Stimulated activated naive CD8-positive, alpha-beta T cell treated with anti-CD3 and anti-CD28 coated beads, Interleukin-15, amount 100 ng/mL, for 72 hours (primary cell): ENCODE data around the gene ANKRD17.
"Not testable (repeated sequence)": the region's sequence is repeated elsewhere in the genome, so short reads cannot be mapped to it uniquely, and the experiment has no call there.

Experiments
- ATAC-seq: fragments of 150-1000 bp; cut with Tn5 transposase; 2 replicates; pipeline ENCODE4 v1.10.0; 2021; ENCODE audit warnings: mild to moderate bottlenecking, moderate library complexity
- DNase-seq, 2 donors: peaks; one replicate each; pipeline ENCODE4 v3.0.0; 2021 to 2022
- H3K27ac Mint-ChIP-seq, 2 donors: one replicate each; pipeline ENCODE4 v1.8.0; 2022; ENCODE audit warnings: mild to moderate bottlenecking in 2 of 2, mixed read lengths in 2 of 2, moderate library complexity in 2 of 2
- H3K27me3 Mint-ChIP-seq: one replicate; pipeline ENCODE4 v1.8.0; 2022; ENCODE audit warnings: mixed read lengths
- H3K4me1 Mint-ChIP-seq: one replicate; pipeline ENCODE4 v1.8.0; 2022; ENCODE audit warnings: mild to moderate bottlenecking, mixed read lengths
- H3K4me3 Mint-ChIP-seq, 2 donors: one replicate each; pipeline ENCODE4 v1.8.0; 2022; ENCODE audit warnings: mild to moderate bottlenecking in 2 of 2, mixed read lengths in 2 of 2, moderate library complexity in 1 of 2
- H3K9me3 Mint-ChIP-seq, 2 donors: one replicate each; pipeline ENCODE4 v1.8.0; 2022; ENCODE audit warnings: mixed read lengths in 2 of 2

Gene ANKRD17

GRCh38 chr4:73223258-73223650 lies 35.3 kb downstream of the ANKRD17 start:
- H3K27ac Mint-ChIP-seq = no peak overlapping the region

GRCh38 chr4:73222466-73223257 lies 35.9 kb downstream of the ANKRD17 start:
- no peak overlapping the region for H3K27ac Mint-ChIP-seq
- H3K4me3 Mint-ChIP-seq = no peak overlapping the region
- H3K27me3 Mint-ChIP-seq = no peaks in the 10 kb centered on the region
- ATAC-seq (peak; percentile 100), DNase-seq (peak; percentile 52 to 62)
- peaks cover 22% of the 10 kb centered on the region for H3K4me1 Mint-ChIP-seq
- no peaks in the 10 kb centered on the region for H3K9me3 Mint-ChIP-seq

More at GRCh38 chr4:73223258-73223650, 35.3 kb downstream of the ANKRD17 start:
- DNase-seq = no peak
- no peak for ATAC-seq
- Mint-ChIP-seq H3K4me3 (no peak overlapping the region), H3K4me1 (peaks cover 22% of the 10 kb centered on the region), H3K27me3 (no peaks in the 10 kb centered on the region), H3K9me3 (no peaks in the 10 kb centered on the region)

- ATAC-seq (no peak), DNase-seq (no peak)
- peak overlapping the region; percentile 54 to 60 for H3K4me3 Mint-ChIP-seq
- no peaks in the 10 kb centered on the region for H3K9me3 Mint-ChIP-seq
- peaks cover 22% of the 10 kb centered on the region for H3K4me1 Mint-ChIP-seq
- no peak overlapping the region for H3K27ac Mint-ChIP-seq
- no peaks in the 10 kb centered on the region for H3K27me3 Mint-ChIP-seq
These were observed 36.9 kb downstream of the ANKRD17 start for GRCh38 chr4:73221734-73222133.

DNA sequence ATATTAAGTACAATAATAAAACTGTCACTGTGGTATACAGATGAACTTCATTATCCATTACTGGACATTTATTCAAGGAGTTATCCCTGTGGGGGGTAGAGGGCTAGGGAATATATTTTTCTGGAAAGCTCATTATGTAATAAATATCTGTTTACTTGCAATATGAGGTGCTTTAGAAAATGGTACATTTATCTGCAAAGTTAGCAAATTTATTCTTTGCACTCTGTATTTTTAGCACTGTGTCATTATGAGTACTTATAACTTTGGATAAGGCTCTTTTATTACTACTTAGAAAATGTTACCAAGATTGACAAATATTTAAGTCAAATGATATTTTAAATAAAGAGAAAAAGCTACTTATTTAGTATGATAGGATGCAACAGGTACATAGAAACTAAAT lies 37.8 kb downstream of the ANKRD17 start:
- DNase-seq = no peak
- Mint-ChIP-seq H3K4me1 (peaks cover 22% of the 10 kb centered on the region), H3K9me3 (no peaks in the 10 kb centered on the region), H3K4me3 (no peak overlapping the region), H3K27me3 (no peaks in the 10 kb centered on the region), H3K27ac (no peak overlapping the region)
- no peak for ATAC-seq

DNA sequence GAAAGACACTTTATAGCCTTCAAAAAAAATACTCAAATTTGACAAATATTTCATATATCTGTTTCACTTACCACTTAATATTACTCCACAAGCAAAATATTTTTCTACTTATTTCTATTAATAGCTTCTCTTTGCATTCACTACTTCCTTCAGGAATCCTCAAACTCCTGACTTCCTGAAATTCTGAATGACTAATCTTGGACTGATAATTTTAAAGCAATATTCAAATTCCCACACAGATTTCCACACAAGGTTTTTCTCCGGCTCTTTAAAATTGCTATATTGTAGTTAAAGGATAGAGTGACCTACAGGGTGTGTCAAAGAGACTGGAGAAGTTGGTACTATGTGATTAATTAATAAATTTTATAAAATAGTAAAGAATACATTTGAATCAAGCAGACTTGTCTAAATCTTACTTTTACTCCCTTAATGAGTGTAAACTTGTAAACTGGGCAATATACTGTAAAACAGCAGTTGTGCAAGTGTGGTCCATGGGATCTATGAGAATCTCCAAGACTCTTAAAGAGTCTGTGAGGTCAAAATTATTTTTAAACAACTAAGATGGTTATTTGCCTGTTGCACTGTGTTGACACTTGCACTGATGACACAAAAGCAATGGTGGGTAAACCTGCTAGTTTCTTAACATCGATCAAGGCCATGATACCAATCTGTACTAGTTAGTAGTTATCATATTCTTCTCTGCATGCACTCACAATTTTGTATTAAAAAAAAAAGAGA lies 44.5 kb downstream of the ANKRD17 start:
- ATAC-seq (no peak), DNase-seq (no peak)
- no peaks in the 10 kb centered on the region for H3K9me3 Mint-ChIP-seq
- H3K4me1 Mint-ChIP-seq = peaks cover 13% of the 10 kb centered on the region
- no peak overlapping the region for H3K4me3 Mint-ChIP-seq
- H3K27ac Mint-ChIP-seq = no peak overlapping the region
- no peaks in the 10 kb centered on the region for H3K27me3 Mint-ChIP-seq

- H3K4me3 Mint-ChIP-seq = no peak overlapping the region
- DNase-seq (no peak), ATAC-seq (no peak)
- peaks cover 13% of the 10 kb centered on the region for H3K4me1 Mint-ChIP-seq
- no peaks in the 10 kb centered on the region for H3K27me3 Mint-ChIP-seq
- H3K9me3 Mint-ChIP-seq = no peaks in the 10 kb centered on the region
- peak overlapping the region in 1 of 2 donors; percentile 71 for H3K27ac Mint-ChIP-seq
These were observed 45.4 kb downstream of the ANKRD17 start for GRCh38 chr4:73212982-73213730.

GRCh38 chr4:73211968-73212367 lies 46.6 kb downstream of the ANKRD17 start:
- H3K4me3 Mint-ChIP-seq = no peak overlapping the region
- no peak for DNase-seq
- no peak for ATAC-seq
- no peaks in the 10 kb centered on the region for H3K9me3 Mint-ChIP-seq
- peaks cover 13% of the 10 kb centered on the region for H3K4me1 Mint-ChIP-seq
- no peak overlapping the region for H3K27ac Mint-ChIP-seq
- no peaks in the 10 kb centered on the region for H3K27me3 Mint-ChIP-seq

- DNase-seq = no peak
- Mint-ChIP-seq H3K4me3 (no peak overlapping the region), H3K9me3 (peaks cover 4 to 15% of the 10 kb centered on the region in 2 donors), H3K4me1 (peaks cover 28% of the 10 kb centered on the region), H3K27ac (no peak overlapping the region), H3K27me3 (no peaks in the 10 kb centered on the region)
- no peak for ATAC-seq
These were observed 50.2 kb downstream of the ANKRD17 start for GRCh38 chr4:73208376-73208775.

DNA sequence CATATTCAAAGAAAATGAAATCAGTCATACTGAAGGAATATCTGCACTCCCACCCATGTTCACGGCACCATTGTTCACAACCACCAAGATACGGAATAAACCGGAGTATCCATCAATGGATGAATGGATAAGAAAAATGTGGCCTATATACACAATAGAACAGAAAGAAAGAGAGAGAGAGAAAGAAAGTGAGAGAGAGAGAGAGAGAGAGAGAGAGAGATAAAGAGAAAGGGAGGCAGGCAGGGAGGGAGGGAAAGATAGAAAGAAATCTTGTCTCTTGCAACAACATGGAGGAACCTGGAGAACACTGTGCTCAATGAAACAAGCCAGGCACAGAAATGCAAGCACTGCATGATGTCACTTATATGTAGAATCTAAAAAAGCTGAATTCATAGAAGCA lies 52.4 kb downstream of the ANKRD17 start:
- Mint-ChIP-seq H3K27me3 (no peaks in the 10 kb centered on the region), H3K4me3 (no peak overlapping the region), H3K4me1 (peaks cover 34% of the 10 kb centered on the region), H3K9me3 (peaks cover 4 to 26% of the 10 kb centered on the region in 2 donors), H3K27ac (no peak overlapping the region)
- no peak for ATAC-seq
- DNase-seq = no peak

GRCh38 chr4:73205482-73205881 lies 53.1 kb downstream of the ANKRD17 start:
- peaks cover 4 to 26% of the 10 kb centered on the region in 2 donors for H3K9me3 Mint-ChIP-seq
- no peak overlapping the region for H3K27ac Mint-ChIP-seq
- peaks cover 34% of the 10 kb centered on the region for H3K4me1 Mint-ChIP-seq
- H3K27me3 Mint-ChIP-seq = no peaks in the 10 kb centered on the region
- H3K4me3 Mint-ChIP-seq = no peak overlapping the region
- DNase-seq (no peak), ATAC-seq (no peak)

DNA sequence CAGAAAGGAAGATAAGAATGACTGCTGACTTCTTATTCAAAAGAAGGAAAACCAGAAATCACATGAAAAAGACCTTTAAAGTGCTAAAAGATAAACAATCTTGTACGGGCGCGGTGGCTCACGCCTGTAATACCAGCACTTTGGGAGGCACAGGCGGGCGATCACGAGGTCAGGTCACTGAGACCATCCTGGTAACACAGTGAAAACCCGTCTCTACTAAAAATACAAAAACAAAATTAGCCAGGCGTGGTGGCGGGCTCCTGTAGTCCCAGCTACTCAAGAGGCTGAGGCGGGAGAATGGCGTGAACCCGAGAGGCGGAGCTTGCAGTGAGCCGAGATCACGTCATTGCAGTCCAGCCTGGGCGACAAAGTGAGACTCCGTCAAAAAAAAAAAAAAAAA lies 54.6 kb downstream of the ANKRD17 start:
- Mint-ChIP-seq H3K9me3 (peaks cover 4 to 26% of the 10 kb centered on the region in 2 donors), H3K4me1 (peaks cover 34% of the 10 kb centered on the region)
- H3K4me3 Mint-ChIP-seq, H3K27ac Mint-ChIP-seq, DNase-seq, H3K27me3 Mint-ChIP-seq, ATAC-seq: not testable (repeated sequence)

- ATAC-seq = no peak
- Mint-ChIP-seq H3K27me3 (no peaks in the 10 kb centered on the region), H3K9me3 (no peaks in the 10 kb centered on the region), H3K27ac (no peak overlapping the region), H3K4me1 (peaks cover 13% of the 10 kb centered on the region), H3K4me3 (no peak overlapping the region)
- DNase-seq = no peak
These were observed 61.4 kb downstream of the ANKRD17 start for GRCh38 chr4:73197220-73197619.

- peaks cover 4 to 6% of the 10 kb centered on the region in 2 donors for H3K9me3 Mint-ChIP-seq
- no peak overlapping the region for H3K27ac Mint-ChIP-seq
- no peak overlapping the region for H3K4me3 Mint-ChIP-seq
- no peaks in the 10 kb centered on the region for H3K27me3 Mint-ChIP-seq
- peaks cover 13% of the 10 kb centered on the region for H3K4me1 Mint-ChIP-seq
- ATAC-seq = no peak
- no peak for DNase-seq
These were observed 64.5 kb downstream of the ANKRD17 start for GRCh38 chr4:73194064-73194463.

GRCh38 chr4:73193659-73194058 lies 64.9 kb downstream of the ANKRD17 start:
- Mint-ChIP-seq H3K9me3 (peaks cover 4 to 6% of the 10 kb centered on the region in 2 donors), H3K4me1 (peaks cover 13% of the 10 kb centered on the region)
- no peak for ATAC-seq

DNA sequence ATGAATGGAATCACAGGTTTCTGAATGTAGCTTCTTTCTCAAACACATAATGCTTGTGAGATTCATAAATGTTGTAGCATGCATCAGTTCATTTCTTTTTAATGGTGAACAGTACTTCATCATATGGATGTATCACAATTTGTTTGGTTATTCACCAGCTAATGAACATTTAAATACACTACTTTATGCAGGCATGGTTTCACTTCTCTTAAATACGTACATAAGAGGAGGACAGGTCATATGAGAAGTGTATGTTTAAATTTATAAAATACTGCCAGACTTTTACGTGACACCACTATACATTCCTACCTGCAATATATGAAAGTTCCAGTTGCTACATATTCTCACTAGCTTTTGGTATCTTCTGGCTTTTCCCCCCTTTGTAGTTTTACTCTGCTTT lies 65.4 kb downstream of the ANKRD17 start:
- Mint-ChIP-seq H3K27me3 (no peaks in the 10 kb centered on the region), H3K4me1 (peaks cover 13% of the 10 kb centered on the region), H3K27ac (no peak overlapping the region), H3K9me3 (peaks cover 4 to 6% of the 10 kb centered on the region in 2 donors), H3K4me3 (no peak overlapping the region)
- no peak for ATAC-seq
- no peak for DNase-seq

More at GRCh38 chr4:73193659-73194058, 64.9 kb downstream of the ANKRD17 start:
- Mint-ChIP-seq H3K27me3 (no peaks in the 10 kb centered on the region), H3K4me3 (no peak overlapping the region), H3K27ac (no peak overlapping the region)
- no peak for DNase-seq
